OCI-LY1 (cell line): ENCODE measurements around the gene DPP6.

ENCODE experiments used
- CTCF ChIP-seq: fragments of 200-600 bp; sonication (generic), shearing (Covaris generic); IDR thresholded peaks from 2 replicates; pipeline ENCODE4 v1.5.1; 2017; ENCODE audit warnings: mild to moderate bottlenecking, antibody characterized with exemption, low read length, moderate library complexity, mixed read lengths
- EZH2 ChIP-seq: fragments of 200-600 bp; sonication (generic), shearing (Covaris generic); IDR thresholded peaks from 2 replicates; pipeline ENCODE4 v1.8.0; 2017; ENCODE audit warnings: borderline replicate concordance, mixed run types, mild to moderate bottlenecking, antibody characterized with exemption, low read length, moderate library complexity, mixed read lengths

GRCh38 chr7:154177584-154177983 lies 125.4 kb downstream of the DPP6 start:
- TF ChIP-seq CTCF (no peak), EZH2 (no peak)
